ENCODE data around the gene TEDC1. TPM values are rescaled to one million over a fixed set of nuclear protein-coding genes. Genes with fewer than 3 reads are reported as not detected.

Gene TEDC1
- total and polyA plus RNA-seq, 7 donors, result 0.95 to 5.2 (median 1.9) TPM

GRCh38 chr14:105492031-105492970, 1.3 kb downstream of the TEDC1 start:
- Histone ChIP-seq H3K4me3 (peak overlapping the region; percentile 75), H3K27me3 (ENCODE audit: insufficient read depth in 3 of 3, low read length in 2 of 3) (peaks cover 0 to 5% (median 0%) of the 10 kb centered on the region in 3 donors), H3K36me3 (ENCODE audit: insufficient read depth in 1 of 2, low read depth in 1 of 2) (no peaks in the 10 kb centered on the region), H3K27ac (no peak overlapping the region), H3K4me1 (peaks cover 19% of the 10 kb centered on the region), H3K9me3 (no peaks in the 10 kb centered on the region)
- intact Hi-C loops (cut with DNase I), result loop anchor here (5.0 to 10.0 kb wide), 2 partner anchors 35 to 808 kb away; partner anchors contain the start of genes INF2 (in 1 of the 2) and TMEM121 (in 1 of the 2)
- no peak for TF ChIP-seq CTCF (IDR thresholded peaks at IDR 0.05)
- DNase-seq (peak; percentile 34 to 70), ATAC-seq (no peak)
- 51 to 62% (median 51%) methylated on average over 24 of the region's 24 CpGs for WGBS, 3 donors

- H3K9me3 ChIP-seq, result no peaks in the 10 kb centered on the region
- no peaks in the 10 kb centered on the region for H3K27me3 ChIP-seq (ENCODE audit: insufficient read depth in 3 of 3, low read length in 2 of 3)
- no peak for TF ChIP-seq CTCF (IDR thresholded peaks at IDR 0.05)
- WGBS, 3 donors, result 88 to 93% (median 89%) methylated on average over 16 to 20 of the region's 20 CpGs
- H3K4me1 ChIP-seq, result peaks cover 19% of the 10 kb centered on the region
- DNase-seq (peak; percentile 13 to 56), ATAC-seq (no peak)
- H3K27ac ChIP-seq, result no peak overlapping the region
- no peaks in the 10 kb centered on the region for H3K36me3 ChIP-seq (ENCODE audit: insufficient read depth in 1 of 2, low read depth in 1 of 2)
- H3K4me3 ChIP-seq, result no peak overlapping the region
- intact Hi-C loops (cut with DNase I), result loop anchor here (5.0 to 10.0 kb wide), 2 partner anchors 34 to 808 kb away; partner anchors contain the start of genes INF2 (in 1 of the 2) and TMEM121 (in 1 of the 2)
Observed at GRCh38 chr14:105492971-105493871, 2.2 kb downstream of the TEDC1 start.

GRCh38 chr14:105493921-105494605, 3.0 kb downstream of the TEDC1 start:
- 86 to 95% (median 86%) methylated on average over 12 to 16 of the region's 16 CpGs for WGBS, 3 donors
- Histone ChIP-seq H3K4me1 (peaks cover 19% of the 10 kb centered on the region), H3K36me3 (ENCODE audit: insufficient read depth in 1 of 2, low read depth in 1 of 2) (no peaks in the 10 kb centered on the region), H3K27me3 (ENCODE audit: insufficient read depth in 3 of 3, low read length in 2 of 3) (no peaks in the 10 kb centered on the region), H3K9me3 (no peaks in the 10 kb centered on the region), H3K27ac (no peak overlapping the region), H3K4me3 (no peak overlapping the region)
- TF ChIP-seq CTCF (IDR thresholded peaks at IDR 0.05), result no peak
- DNase-seq (peak; percentile 15 to 43), ATAC-seq (no peak)
- intact Hi-C loops (cut with DNase I), result loop anchor here (5.0 to 10.0 kb wide), 2 partner anchors 33 to 809 kb away; partner anchors contain the start of genes INF2 (in 1 of the 2) and TMEM121 (in 1 of the 2)

GRCh38 chr14:105494606-105494929, 3.5 kb downstream of the TEDC1 start:
- WGBS, 3 donors, result 87 to 96% (median 90%) methylated on average over 6 of the region's 6 CpGs
- TF ChIP-seq CTCF (IDR thresholded peaks at IDR 0.05), result no peak
- intact Hi-C loops (cut with DNase I), result loop anchor here (5.0 to 10.0 kb wide), 2 partner anchors 33 to 810 kb away; partner anchors contain the start of genes INF2 (in 1 of the 2) and TMEM121 (in 1 of the 2)
- ATAC-seq, result no peak
- H3K9me3 ChIP-seq, result no peaks in the 10 kb centered on the region
- peaks cover 15% of the 10 kb centered on the region for H3K4me1 ChIP-seq
- H3K4me3 ChIP-seq, result no peak overlapping the region
- peak in 1 of 2 donors; percentile 47 for DNase-seq
- no peak overlapping the region for H3K27ac ChIP-seq
- no peaks in the 10 kb centered on the region for H3K27me3 ChIP-seq (ENCODE audit: insufficient read depth in 3 of 3, low read length in 2 of 3)
- no peaks in the 10 kb centered on the region for H3K36me3 ChIP-seq (ENCODE audit: insufficient read depth in 1 of 2, low read depth in 1 of 2)
